ENCODE data around the gene WIZ.
A peak's percentile ranks its signal among the peaks of the same experiment; 100 is the strongest.

The WIZ gene

GRCh38 chr19:15443838-15444237, 5.9 kb downstream of the WIZ start:
- no peak for DNase-seq

- no peak for DNase-seq
Observed at GRCh38 chr19:15443325-15443724, 6.4 kb downstream of the WIZ start.

GRCh38 chr19:15442142-15442920, 7.4 kb downstream of the WIZ start:
- DNase-seq: no peak

GRCh38 chr19:15441317-15441716, 8.4 kb downstream of the WIZ start:
- DNase-seq: no peak

- DNase-seq: no peak
Observed at GRCh38 chr19:15439821-15440641, 9.7 kb downstream of the WIZ start.

- no peak for DNase-seq
Observed at GRCh38 chr19:15439078-15439799, 10.5 kb downstream of the WIZ start.

GRCh38 chr19:15438577-15438976, 11.2 kb downstream of the WIZ start:
- no peak for DNase-seq

GRCh38 chr19:15438124-15438496, 11.6 kb downstream of the WIZ start:
- DNase-seq: no peak

GRCh38 chr19:15437355-15438123, 12.2 kb downstream of the WIZ start:
- peak; percentile 43 for DNase-seq

- DNase-seq: no peak
Observed at GRCh38 chr19:15436826-15437110, 13.0 kb downstream of the WIZ start.

- no peak for DNase-seq
Observed at GRCh38 chr19:15436012-15436825, 13.5 kb downstream of the WIZ start.

GRCh38 chr19:15433519-15434069, 16.2 kb downstream of the WIZ start:
- DNase-seq: no peak

- peak; percentile 90 for DNase-seq
Observed at GRCh38 chr19:15432629-15433518, 16.9 kb downstream of the WIZ start.

- no peak for DNase-seq
Observed at GRCh38 chr19:15432018-15432494, 17.7 kb downstream of the WIZ start.

- no peak for DNase-seq
Observed at GRCh38 chr19:15431396-15432017, 18.2 kb downstream of the WIZ start.

- DNase-seq: no peak
Observed at GRCh38 chr19:15430526-15431120, 19.1 kb downstream of the WIZ start.

GRCh38 chr19:15429825-15430467, 19.8 kb downstream of the WIZ start:
- DNase-seq: no peak

GRCh38 chr19:15428956-15429824, 20.6 kb downstream of the WIZ start:
- no peak for DNase-seq

Data from fibroblast of skin of right quadriceps (primary cell).